Measurements from ENCODE around the gene CPNE9. TPM values are rescaled to one million over a fixed set of nuclear protein-coding genes. Genes with fewer than 3 reads are reported as not detected.

CPNE9 gene
- total and polyA plus RNA-seq, 2 of the 8 experiments (the other 6 are each of a cell fraction or from before 2014, with no cell fraction given), result 4.8 to 6.0 TPM

DNA sequence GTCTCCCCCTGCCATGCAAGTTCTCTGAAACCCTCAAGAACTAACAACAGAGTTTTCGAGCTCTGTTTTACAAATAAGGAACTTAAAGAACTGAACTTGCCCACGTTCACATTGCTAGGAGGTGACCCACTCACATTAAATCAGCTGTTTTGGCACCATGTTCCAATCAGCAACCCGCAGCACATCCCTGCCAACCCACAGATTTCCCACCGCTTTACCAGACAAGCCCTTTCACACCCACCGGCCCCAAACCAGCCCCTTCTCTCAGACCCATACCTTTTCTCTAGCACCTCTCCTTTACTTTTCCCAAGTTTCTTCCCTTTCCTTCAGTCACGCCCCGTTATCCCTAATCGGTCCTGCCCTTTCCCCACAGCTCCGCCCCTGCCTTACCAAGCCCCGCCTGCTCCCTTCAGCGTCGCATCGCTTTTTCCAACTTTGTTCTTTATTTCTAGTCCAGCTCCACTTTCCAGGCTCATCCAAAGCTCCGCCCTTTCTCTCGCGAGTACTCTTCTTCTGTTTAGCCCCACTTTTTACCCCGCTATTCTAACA lies 27.1 kb downstream of the CPNE9 start:
- Histone ChIP-seq H3K79me2 (ENCODE audit: control insufficient read depth in 1 of 2, insufficient read depth in 2 of 2, low read length in 2 of 2) (peaks cover 13 to 26% of the 10 kb centered on the region in 2 experiments), H4K5ac (ENCODE audit: insufficient read length, low read depth, low read length) (peak overlapping the region; percentile 20), H3K9me3 (ENCODE audit: insufficient read depth in 2 of 2, low read depth in 1 of 2, low read length in 1 of 2) (no peaks in the 10 kb centered on the region), H3K27ac (ENCODE audit: low read depth, low read length) (no peak overlapping the region), H2BK12ac (ENCODE audit: low read depth, low read length) (no peak overlapping the region), H3K9ac (replicated peaks in 1 of 4; ENCODE audit: extremely low read depth in 1 of 4, low read depth in 3 of 4, low read length in 3 of 4) (peak overlapping the region in 1 of 4 experiments; percentile 56; a peak in 2 of 7 replicates), H3K4me3 (ENCODE audit: extremely low read depth in 1 of 4, insufficient read depth in 2 of 4, low read depth in 3 of 4, low read length in 4 of 4) (peak overlapping the region; percentile 52 to 94 (median 68)), H3K4me1 (replicated peaks in 1 of 4; ENCODE audit: control insufficient read depth in 3 of 4, insufficient read depth in 4 of 4, low read length in 3 of 4) (peaks cover 0 to 8% (median 6%) of the 10 kb centered on the region in 4 experiments; a peak in 6 of 7 replicates), H2AK5ac (ENCODE audit: low read depth, low read length) (no peak overlapping the region), H2AFZ (ENCODE audit: low read length) (peak overlapping the region; percentile 93), H3K27me3 (replicated peaks in 1 of 4; ENCODE audit: control insufficient read depth in 3 of 4, extremely low read depth in 1 of 4, insufficient read depth in 3 of 4, low read length in 3 of 4) (no peaks in the 10 kb centered on the region), H4K20me1 (replicated peaks in 1 of 2; ENCODE audit: control insufficient read depth in 1 of 2, insufficient read depth in 2 of 2, low read length in 2 of 2) (peaks cover 3 to 18% of the 10 kb centered on the region in 2 experiments), H4K8ac (ENCODE audit: extremely low read depth, insufficient read depth, low read length) (no peak overlapping the region), H2BK5ac (ENCODE audit: low read depth, low read length) (no peak overlapping the region), H3K36me3 (ENCODE audit: control insufficient read depth in 2 of 4, insufficient read depth in 4 of 4, low read length in 3 of 4) (peaks cover 5 to 17% (median 8%) of the 10 kb centered on the region in 4 experiments; a peak in 6 of 8 replicates), H2BK120ac (replicated peaks; ENCODE audit: low read depth, low read length) (no peak overlapping the region), H3K18ac (ENCODE audit: extremely low read depth, low read length) (no peak overlapping the region; the same call in 1 of the 2 replicates), H3K4ac (replicated peaks; ENCODE audit: insufficient read length, low read depth, low read length) (no peak overlapping the region), H2BK15ac (ENCODE audit: low read length) (peak overlapping the region; percentile 40; the same call in 1 of the 2 replicates), H3K14ac (ENCODE audit: insufficient read length) (no peak overlapping the region), H2BK20ac (ENCODE audit: low read length) (0 out of 2 replicates have a peak overlapping the region, but pooled peaks have one; percentile 1), H3K56ac (replicated peaks; ENCODE audit: insufficient read length, low read depth, low read length) (no peak overlapping the region), H3K4me2 (ENCODE audit: insufficient read depth in 1 of 2, low read depth in 2 of 2, low read length in 2 of 2) (peak overlapping the region; percentile 74 to 86), H3K79me1 (ENCODE audit: low read depth, low read length) (peaks cover 22% of the 10 kb centered on the region), H4K91ac (replicated peaks; ENCODE audit: insufficient read length, low read length) (no peak overlapping the region), H3K23ac (ENCODE audit: insufficient read length) (no peak overlapping the region), H3K23me2 (ENCODE audit: low read depth, low read length) (peaks cover 8% of the 10 kb centered on the region)
- 7% methylated on average over 15 of the region's 17 CpGs; no CpG with 5 or more reads in 1 of the 2 experiments for WGBS, 2 experiments (ENCODE audit: extremely low coverage in 1 of 2, insufficient coverage in 1 of 2, insufficient read length in 1 of 2, insufficient replicate concordance in 2 of 2, low coverage in 1 of 2, low lambda C conversion rate in 2 of 2, missing lambda C conversion rate in 1 of 2)
- DNase-seq (ENCODE audit: low read depth in 1 of 2, low spot score in 2 of 2) (peak; percentile 46 to 85), FAIRE-seq (no peak)
- POLR2A ChIA-PET (ENCODE audit: partially characterized antibody), result interaction anchor here (0.6 to 8.4 kb wide), 12 partner anchors 12 to 354 kb away, joined by 3 to 60 read pairs (median 5); partner anchors contain the start of genes ARPC4, CPNE9, OGG1 and SETD5
- CTCF ChIA-PET (ENCODE audit: partially characterized antibody), result interaction anchor here (0.6 to 8.6 kb wide), 6 partner anchors 9 to 228 kb away, joined by 3 to 109 read pairs (median 4); no protein-coding TSS in a partner anchor
- TF ChIP-seq SUZ12 (IDR thresholded peaks at IDR 0.05; ENCODE audit: low read length), result no peak
- TF ChIP-seq KDM5A (IDR thresholded peaks at IDR 0.05; ENCODE audit: low read length), result no peak
- TF ChIP-seq, protein P1, sequence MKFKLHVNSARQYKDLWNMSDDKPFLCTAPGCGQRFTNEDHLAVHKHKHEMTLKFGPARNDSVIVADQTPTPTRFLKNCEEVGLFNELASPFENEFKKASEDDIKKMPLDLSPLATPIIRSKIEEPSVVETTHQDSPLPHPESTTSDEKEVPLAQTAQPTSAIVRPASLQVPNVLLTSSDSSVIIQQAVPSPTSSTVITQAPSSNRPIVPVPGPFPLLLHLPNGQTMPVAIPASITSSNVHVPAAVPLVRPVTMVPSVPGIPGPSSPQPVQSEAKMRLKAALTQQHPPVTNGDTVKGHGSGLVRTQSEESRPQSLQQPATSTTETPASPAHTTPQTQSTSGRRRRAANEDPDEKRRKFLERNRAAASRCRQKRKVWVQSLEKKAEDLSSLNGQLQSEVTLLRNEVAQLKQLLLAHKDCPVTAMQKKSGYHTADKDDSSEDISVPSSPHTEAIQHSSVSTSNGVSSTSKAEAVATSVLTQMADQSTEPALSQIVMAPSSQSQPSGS (IDR thresholded peaks at IDR 0.05; ENCODE audit: low read length), result peak; percentile 11; the same call in 1 of the 2 replicates
- no peak for TF ChIP-seq TEAD4 (IDR thresholded peaks at IDR 0.05; ENCODE audit: low read depth, low read length)
- TF ChIP-seq, protein P2, sequence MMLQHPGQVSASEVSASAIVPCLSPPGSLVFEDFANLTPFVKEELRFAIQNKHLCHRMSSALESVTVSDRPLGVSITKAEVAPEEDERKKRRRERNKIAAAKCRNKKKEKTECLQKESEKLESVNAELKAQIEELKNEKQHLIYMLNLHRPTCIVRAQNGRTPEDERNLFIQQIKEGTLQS (IDR thresholded peaks at IDR 0.05; ENCODE audit: insufficient read depth, low read depth, low read length), result no peak
- no peak for TF ChIP-seq EP300 (IDR thresholded peaks at IDR 0.05; ENCODE audit: borderline replicate concordance in 1 of 2, low read depth in 2 of 2, low read length in 2 of 2)
- TF ChIP-seq BRCA1 (IDR thresholded peaks at IDR 0.05; ENCODE audit: low read depth, low read length), result no peak
- TF ChIP-seq SAP30 (IDR thresholded peaks at IDR 0.05; ENCODE audit: insufficient read depth, insufficient replicate concordance, low read length), result no peak
- no peak for TF ChIP-seq NANOG (IDR thresholded peaks at IDR 0.05; ENCODE audit: insufficient read depth, low read depth, low read length, poor library complexity, severe bottlenecking)
